ENCODE results near the gene ADSS2.

The ADSS2 gene

DNA sequence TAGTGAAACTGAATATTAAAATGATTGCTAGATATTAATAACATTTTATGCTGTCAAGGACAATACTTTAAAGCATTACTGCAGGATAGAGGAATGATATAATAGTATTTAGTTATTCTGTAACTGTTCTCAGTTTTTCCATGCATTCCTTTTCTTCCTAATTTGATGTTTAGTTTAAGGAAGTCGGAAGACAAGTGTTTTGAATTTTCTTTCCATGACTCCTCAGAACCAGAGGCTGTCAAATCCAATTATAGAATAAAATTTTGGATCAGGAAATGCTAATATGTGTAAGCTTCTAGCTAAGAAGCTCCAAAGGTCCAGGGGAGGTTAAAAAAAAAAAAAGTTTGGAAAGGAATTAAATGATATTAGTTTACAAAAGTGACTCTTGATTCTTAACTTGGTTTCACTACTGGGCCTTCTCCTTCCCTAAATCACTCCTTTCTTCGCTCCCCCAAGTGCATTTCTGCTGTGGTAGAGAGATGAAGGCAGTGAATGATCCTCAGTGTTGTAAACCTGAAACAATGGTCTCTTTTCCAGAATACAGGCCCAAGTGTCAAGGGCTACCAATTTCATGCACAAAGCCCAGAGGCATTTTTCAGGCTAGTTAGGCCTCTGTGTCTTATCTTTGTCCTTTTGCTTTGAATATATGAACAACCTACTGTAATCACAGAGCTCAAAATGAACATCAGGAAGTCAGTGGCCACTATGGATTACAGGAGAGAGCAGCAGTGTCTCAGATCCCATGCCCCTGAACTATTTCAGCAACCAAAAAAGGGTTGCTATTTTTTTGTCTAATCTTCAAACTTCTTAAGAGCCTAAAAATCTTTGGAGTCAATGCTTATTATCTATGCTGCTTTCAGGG is 6.2 kb downstream of the ADSS2 start:
- no peak for DNase-seq

DNA sequence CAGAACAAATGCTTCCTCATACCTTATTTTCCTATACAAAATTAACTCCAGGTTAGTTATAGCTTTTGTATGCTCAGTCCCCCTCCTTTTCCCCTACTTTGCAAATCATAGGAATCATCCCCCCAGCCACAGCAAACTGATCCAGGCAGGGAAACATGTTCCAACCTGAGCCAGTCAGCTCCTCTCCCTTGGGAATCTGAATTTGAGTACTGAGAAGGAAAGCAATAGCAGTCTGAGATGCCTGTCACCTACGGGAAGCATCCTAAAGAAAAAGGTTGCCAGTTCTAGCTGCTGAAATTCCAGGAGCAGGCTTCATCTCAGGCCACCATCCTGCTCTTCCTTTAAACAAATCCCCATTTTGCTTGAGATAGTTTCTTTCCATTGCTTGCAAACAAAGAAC is 6.9 kb downstream of the ADSS2 start:
- no peak for DNase-seq

DNA sequence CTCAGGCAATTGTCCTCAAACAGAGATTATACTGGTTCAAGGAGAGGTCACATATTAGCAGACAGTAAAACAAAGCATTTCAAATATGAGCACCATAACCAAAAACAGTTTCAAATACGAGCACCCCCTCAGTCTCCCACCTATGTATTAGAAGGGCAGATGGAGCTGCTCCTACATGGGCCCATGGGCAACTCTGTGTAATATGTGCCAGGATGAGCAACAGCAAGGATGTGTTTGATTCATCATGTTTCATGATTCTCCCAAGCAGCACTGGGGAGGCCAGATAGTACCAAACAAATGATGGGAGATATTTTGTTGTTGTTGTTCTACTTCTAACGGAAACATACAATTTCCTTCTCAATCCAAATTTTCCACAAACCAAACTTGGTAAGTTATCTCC is 8.9 kb downstream of the ADSS2 start:
- DNase-seq = no peak

DNA sequence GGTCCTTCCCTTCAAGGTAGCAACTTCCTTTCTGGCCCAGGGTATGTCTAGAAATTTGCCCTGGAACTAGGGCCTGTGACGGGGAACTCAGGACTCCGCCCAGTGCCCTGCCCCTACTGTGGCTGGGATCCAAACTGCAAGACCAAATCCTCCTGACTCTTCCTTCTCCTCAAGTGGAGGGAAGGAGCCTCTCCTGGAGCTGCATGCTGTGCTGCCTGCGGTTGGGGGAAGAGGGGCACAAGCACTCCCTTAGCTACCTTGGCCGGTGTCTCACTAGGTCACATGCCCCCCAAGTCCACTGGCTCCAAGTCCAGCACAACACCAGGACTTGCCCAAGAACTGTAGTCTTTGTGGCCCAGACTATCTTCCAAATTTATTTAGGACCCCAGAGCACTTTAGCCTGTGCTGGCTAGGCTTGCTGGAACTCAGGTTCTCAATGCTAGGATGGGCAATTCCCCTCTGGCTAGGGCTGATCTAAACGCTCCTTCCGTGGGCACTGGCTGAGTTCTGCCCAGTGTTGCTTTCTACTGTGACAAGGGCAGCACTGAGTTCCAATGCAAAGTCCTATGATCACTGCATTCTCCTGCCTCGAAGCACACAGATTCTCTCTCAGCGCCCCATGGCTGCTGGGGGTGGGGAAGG is 12.2 kb downstream of the ADSS2 start:
- DNase-seq = no peak

DNA sequence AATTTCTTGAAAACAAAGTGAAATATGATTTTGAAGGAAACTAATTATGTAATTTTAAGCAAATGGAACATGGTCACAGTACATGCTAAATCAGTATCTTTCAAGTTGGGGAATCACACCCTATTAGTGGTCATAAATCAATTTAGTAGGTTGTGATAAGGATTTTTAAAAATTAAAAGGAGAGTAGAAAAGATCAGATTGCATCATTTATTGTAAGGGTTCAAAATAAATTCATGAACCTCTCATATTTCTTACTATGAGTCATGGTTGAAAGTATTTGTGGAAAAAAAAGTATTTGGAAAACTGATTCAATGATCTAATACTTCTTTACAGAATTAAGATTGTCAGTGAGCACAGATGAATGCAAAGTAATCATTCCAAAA is 14.6 kb downstream of the ADSS2 start:
- no peak for DNase-seq

DNA sequence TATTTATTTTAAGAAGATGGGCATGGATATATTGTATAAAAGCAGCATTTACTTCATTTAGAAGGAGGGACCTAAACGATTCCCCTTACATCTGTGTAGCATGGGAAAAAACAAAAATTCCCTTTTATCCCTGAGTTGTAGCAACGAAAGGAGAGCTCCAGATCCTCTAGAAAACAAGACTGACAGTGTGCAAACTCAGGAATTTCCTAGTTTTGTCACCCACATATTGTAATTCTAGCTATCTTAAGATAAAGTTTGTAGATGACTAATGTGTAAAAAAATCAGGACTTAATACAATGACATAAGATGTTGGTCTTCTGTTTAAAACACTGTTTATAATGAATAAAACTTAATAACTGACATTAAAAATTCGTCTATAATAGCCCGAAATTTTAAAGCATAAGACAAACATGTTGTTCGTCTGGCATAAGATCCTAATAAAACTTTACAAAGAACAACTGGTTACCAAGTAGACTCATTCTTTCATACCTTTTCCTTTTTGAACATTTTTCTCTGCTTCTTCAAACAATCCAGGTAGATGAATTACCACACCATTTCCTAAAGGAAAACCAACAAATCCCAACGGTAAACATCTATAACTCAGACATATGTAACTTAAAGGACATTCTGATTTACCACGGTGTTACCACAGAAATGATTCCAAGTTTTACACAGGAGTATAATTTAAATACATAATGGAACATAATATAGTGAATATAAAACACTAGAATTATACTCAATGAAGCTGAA is 15.2 kb downstream of the ADSS2 start:
- DNase-seq = no peak

DNA sequence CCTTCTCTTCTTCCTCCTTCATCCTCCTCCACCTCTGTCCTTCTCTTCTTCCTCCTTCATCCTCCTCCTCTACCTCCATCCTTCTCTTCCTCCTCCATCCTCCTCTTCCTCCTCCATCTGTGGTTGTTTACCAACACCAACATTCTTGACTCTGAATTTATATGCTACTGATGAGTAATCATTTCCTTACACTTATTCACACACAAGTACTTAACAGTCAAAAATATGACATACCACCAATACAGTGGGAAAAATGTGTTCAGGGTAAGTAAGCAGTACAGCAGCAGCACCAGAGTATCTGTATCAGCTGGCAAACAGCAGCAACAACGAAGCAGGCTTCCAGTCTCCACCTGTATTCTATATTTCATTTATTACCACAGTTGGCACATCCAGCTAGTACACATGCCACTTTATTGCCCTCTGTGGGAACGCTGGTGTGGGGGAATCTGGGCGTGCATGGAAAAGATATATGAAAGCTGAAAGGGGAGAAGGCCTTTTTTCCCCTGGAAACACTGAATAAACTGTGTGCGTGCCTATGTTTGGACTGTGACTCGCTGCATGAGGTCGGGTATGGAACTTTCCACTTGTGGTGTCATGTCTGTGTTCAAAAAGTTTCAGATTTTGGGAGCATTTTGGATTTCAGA is 16.0 kb downstream of the ADSS2 start:
- no peak for DNase-seq

DNA sequence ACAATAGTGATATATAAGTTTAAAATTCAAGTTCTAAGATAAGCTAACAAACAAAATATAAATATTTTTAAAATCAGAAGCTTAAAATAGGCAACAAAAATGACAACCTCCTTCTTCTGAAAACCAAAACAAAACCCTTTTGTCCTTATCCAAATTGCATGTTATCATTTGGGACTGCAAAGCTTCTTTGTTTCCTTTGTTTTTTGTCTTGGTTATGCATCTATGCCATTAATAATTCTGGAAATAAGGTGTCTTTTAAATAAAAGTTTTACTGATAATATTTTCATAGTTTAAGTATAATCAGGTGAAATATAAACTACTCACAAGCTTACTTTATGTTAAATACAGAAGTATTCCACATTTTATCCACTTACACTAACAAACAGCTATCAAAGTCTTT is 20.5 kb downstream of the ADSS2 start:
- DNase-seq = no peak

DNA sequence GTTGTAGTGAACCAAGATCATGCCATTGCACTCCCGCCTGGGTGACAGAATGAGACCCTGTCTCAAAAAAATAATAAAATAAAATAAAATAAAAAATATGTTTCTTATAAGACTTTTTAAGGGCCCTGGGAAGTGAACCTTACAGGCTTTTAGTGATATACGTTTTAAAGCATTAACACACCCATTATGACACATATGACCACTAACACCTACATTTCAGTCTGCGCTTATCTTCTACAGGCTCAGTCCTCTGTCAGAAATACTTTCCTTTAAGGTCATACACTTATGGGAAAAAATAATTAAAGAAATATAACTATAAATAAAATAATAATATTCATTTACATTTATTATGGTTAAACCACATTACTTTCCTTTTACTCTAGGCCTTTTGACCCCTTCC is 21.9 kb downstream of the ADSS2 start:
- DNase-seq = no peak

DNA sequence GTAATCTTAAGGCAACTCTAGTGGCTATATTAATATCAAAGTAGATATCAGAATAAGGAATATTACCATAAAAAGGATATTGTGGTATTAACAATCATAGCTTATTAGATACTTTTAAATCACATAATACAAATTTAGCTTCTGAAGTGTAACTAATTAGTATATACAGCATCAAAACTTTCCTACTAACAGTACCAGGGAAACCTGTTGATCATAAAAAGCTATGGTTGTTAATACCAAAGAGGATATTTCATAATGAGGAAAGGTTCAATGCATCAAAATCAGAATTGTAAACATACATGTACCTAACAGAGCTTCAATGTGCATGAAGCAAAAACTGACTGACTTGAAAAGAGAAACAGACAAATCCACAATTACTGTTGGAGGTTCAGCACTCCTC is 24.1 kb downstream of the ADSS2 start:
- no peak for DNase-seq

DNA sequence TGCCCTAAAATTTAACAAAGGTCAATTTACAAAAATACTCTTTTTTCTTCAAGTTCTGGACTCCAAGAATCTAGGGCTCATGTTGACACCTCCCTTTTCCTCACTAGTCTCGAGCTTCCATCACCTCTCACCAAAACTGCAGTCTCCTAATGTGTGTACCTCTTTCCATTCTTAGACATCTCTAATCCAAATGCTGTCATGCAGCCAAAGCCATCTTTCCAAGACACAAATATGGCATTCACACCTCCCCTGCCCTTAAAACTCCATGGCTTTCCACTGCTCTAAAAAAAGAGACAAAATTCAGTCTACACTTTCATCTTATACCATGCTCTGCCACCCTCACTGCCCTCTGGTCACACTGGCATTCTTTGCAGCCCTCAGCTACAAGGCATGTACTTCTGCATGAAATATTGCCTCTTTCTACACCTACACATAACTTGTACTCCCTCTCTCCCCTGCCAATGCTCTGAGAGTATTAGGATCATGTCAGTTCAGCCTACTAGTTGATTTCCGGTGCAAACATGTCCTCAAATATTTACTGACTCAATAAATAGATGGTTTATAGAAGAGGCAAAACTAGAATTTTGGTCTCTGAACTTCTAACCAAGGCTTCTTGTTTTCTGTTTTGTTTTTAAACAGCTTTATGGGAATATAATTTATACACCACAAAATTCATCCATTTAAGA is 26.9 kb downstream of the ADSS2 start:
- DNase-seq = no peak

DNA sequence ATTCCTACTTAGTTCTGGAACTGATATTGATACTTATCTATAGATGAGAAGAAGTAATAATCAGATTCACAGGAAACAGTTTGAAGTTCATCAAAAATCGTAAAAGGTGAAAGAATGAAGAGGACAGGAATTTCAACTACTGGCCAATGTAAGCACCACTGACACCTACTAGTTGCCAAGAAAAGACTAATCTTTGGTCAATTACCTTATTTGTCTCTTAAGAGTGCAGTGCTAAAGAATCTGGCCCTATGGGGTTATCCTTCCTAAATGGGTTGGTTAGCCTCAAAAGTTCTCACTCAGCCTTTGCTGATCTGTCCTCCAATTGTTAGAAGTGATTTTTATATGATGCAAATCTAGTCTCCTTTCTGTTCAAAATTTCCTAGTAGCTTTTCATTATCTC is 29.5 kb downstream of the ADSS2 start:
- DNase-seq = no peak

DNA sequence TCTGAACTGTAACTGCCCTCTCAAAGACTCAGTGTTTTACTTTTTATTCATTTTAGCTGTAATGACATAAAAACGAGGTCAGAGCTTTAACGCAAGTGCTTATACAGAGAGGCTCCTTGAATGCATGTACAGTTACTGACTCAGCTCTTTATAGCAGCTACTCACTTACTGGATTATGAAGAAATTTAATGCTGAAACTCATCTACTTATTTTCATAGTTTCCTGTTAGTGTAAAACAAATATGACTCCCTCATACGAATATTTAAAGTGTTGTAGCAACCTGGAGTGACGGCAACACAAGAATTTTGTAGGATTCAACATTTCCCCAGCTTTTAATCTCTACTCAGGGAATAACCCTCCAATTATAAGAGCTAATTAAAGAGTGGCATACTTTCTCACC is 32.7 kb downstream of the ADSS2 start:
- DNase-seq = no peak

DNA sequence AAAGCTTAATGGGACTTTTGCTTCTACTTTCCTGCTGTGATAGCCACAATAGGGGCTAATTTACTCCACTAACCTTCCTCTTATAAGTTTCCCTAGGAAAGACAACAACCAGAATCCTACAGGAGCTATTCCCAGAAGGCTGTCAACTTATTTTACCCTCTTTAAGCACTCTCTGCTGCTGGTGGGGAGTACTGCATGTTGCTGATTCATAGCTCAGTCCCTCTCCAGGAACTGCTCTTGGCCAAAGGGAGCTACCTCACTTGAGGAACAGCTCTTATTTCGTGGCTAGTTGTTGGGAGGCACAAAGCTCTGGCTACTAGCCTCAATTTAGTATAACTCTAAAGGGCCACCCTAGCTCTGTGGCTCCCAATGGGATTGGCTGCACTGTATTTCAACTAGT is 37.2 kb downstream of the ADSS2 start:
- no peak for DNase-seq

DNA sequence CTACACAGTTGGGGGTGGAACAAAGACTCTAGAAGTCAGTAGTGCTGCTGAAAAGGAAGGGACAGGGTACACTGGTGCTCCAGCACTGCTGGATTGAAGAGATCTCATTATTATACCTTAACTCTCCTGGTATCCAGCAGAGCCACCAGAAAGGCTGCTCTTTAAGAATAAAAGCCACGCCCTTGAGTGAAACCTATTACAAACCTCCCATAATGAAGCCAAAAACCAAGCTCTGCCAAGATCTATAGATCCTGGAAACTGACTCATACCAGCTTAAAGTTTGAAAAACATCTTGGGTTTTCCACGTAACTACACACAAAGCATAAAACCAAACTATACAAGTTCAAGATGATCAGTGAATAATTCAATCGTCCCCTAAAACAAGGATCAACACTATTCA is 38.0 kb downstream of the ADSS2 start:
- no peak for DNase-seq

DNA sequence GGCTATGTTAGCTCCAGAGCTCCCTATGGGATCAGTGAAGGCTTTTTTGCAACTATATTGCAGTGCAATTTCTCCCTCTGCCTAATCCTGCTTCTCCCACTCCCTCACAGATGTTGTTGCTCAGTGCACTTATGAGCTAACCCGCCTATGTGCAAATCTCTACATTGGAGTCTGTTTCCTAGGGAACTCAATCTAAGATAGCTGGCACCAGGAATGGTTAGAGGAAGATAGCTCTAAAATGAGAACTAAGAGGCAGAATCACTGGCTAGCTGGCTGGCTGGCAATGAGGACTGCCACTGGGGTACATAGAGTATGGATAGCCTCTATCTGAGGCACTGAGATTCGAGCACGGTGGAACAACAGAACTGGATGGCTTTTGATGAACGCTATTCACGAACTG is 39.5 kb downstream of the ADSS2 start:
- DNase-seq = no peak

DNA sequence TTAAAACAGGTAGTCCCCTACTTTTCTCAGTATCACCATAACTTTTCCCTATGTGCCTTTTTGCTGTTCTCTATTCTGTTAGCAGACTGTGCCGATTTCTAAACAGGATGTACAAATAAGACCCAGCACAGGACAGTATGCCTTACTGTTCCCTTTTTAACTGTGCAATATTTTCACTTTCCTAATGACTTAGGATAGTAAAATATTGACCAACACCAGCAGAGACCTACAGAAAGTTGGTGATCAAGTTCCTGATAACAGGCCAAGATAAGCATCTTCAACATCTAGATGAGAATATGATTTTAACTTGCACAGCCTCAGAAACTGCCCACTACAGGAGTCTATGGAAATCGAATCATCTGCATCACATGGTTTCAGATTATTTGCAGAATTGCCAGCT is 42.0 kb downstream of the ADSS2 start:
- DNase-seq = no peak

DNA sequence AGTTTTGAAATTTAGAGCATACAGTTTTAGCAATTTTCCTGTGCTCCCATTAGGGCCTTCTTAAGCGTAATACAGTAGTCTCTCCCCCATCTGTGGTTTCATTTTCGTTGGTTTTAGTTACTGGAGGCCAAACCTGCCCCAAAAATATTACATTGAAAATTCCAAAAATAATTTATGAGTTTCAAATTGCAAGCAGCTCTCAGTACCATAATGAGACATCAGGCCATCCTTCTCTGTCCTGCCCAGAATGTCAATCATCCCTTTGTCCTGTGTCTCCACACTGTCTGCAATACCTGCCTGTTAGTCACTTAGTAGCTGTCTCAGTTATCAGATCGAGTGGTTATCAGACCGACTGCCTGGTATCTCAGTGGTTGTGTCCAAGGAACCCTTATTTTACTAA is 45.4 kb downstream of the ADSS2 start:
- DNase-seq = no peak

DNA sequence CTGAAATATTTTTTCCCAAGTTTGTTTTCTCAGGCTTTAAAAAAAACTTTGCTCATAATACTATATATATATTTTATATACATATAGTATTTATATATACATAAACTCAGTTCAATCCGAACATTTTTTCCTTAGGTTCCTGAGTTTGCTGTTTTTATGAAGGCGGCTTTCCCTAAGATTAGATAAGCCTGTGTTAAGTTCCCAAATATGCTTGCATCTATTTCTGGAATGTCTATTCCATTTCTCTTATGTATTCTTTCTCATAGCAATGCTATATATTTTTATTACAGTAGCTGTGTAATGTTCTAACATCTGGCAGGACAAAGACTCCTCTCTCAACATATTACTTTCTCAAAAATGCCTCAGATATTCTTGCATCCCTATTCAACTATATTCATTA is 45.9 kb downstream of the ADSS2 start:
- DNase-seq = no peak

DNA sequence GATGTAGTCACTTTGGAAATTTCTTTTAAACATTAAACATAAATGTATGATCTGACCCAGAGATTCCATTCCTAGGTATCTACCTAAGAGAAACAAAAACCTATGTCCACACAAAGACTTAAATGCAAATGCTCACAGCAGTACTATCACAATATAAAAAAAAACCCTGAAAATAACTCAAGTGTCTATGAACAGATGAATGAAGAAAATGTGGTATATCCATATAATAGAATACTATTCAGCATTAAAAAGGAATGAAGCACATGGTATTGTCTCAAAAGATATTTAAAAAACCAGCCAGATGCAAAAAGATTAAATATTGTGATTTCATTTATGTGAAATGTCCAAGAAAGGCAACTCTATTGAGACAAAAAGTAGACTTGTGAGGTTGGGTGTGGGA is 48.3 kb downstream of the ADSS2 start:
- no peak for DNase-seq

DNA sequence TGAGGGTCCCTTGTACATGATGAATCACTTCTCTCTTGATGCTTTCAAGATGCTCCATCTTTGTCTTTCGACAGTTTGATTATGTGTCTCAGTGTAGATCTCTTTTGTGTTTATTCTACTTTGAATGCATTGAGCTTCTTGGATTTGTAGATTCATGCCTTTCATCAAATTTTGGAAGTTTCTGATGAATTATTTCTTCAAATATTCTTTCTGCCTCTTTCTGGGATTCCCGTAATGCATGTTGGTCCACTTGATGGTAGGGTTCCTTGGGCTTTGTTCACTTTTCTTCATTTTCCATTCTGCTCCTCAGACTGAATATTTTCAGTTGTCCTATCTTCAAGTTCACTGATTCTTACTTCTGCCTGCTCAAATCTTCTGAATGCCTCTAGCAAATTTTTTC is 50.7 kb downstream of the ADSS2 start:
- DNase-seq = no peak

DNA sequence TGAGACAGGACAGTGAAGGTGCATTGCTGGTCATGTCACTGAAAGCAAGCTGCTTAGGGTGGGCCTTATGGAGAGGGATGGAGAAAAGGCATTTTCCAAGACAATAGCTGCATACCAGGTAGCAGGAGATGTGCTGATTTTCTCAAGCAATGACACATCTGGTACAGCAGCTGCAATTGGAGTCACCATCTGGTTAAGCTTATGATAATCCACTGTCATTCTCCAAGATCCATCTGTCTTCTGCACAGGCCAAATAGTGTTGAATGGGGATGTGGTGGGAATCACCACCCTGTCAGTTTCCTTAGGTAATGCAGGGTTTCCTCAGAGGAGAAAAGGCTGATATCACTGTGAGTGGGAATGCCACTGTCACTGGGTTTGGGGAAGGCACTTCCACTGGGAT is 54.6 kb downstream of the ADSS2 start:
- no peak for DNase-seq

DNA sequence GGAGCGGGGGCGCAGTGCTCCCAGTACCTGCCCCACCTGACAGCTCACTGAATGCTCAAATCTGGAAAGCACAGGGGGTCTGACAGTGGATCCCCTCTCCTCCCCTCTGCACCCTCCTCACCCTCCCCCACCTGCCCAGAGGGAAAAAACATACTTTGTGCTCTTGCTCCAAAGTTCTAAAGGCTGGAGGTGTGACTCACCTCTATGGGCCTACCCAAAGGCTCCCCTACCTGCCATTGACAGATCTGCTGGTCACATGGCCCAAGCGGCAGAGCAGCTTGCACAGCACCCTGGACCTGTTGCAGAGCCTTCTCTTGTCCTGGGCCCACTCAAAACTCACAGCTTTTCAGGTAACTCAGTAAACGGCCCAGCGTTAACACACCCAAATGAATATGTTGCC is 55.7 kb downstream of the ADSS2 start:
- no peak for DNase-seq
